Transverse colon (tissue), 4 donors: Measurements from ENCODE around the gene PRXL2C. TPM values are rescaled to one million over a fixed set of nuclear protein-coding genes. Genes with fewer than 3 reads are reported as not detected.
"Not testable (repeated sequence)": the region's sequence is repeated elsewhere in the genome, so short reads cannot be mapped to it uniquely, and the experiment has no call there.

ENCODE experiments used
- DNase-seq: peaks from one replicate; pipeline ENCODE4 v3.0.0-alpha.2; 2019
- H3K27ac ChIP-seq, 4 donors: fragments of 200-600 bp; sonication (generic); 2 replicates each; pipeline ENCODE4 v1.5.1; 2016 to 2018; ENCODE audit warnings: inconsistent platforms in 4 of 4
- H3K27me3 ChIP-seq: fragments of 200-600 bp; sonication (generic); 2 replicates; pipeline ENCODE4 v1.5.1; 2017; ENCODE audit warnings: inconsistent platforms
- H3K36me3 ChIP-seq, 4 donors: fragments of 200-600 bp; sonication (generic); 2 replicates each; pipeline ENCODE4 v1.5.1; 2017 to 2019; ENCODE audit warnings: inconsistent platforms in 4 of 4
- H3K4me1 ChIP-seq, 4 donors: fragments of 200-600 bp; sonication (generic); 2 replicates each; pipeline ENCODE4 v1.5.1; 2017 to 2020; ENCODE audit warnings: inconsistent platforms in 4 of 4
- H3K4me3 ChIP-seq, 4 donors: fragments of 200-600 bp; sonication (generic); 1 replicate in 1 of 4; 2 replicates in 3 of 4; pipeline versions ENCODE4 v1.5.1 to v1.6.1; 2017 to 2019; ENCODE audit warnings: inconsistent platforms in 4 of 4
- H3K9me3 ChIP-seq, 2 donors: fragments of 200-600 bp; sonication (generic); 2 replicates each; pipeline ENCODE4 v1.5.1; 2017 to 2019; ENCODE audit warnings: inconsistent platforms in 2 of 2
- EP300 ChIP-seq: sonication (generic); formaldehyde crosslinking; IDR thresholded peaks from one replicate; pipeline ENCODE4 v1.6.1; 2017; ENCODE audit warnings: antibody characterized with exemption, low read depth
- POLR2A ChIP-seq: fragments of 450-650 bp; IDR thresholded peaks from one replicate; pipeline ENCODE4 v1.6.1; 2016; ENCODE audit warnings: antibody characterized with exemption, mild to moderate bottlenecking, moderate library complexity
- POLR2AphosphoS5 ChIP-seq, 3 donors: sonication (generic); formaldehyde crosslinking; IDR thresholded peaks; one replicate each; pipeline ENCODE4 v1.6.1; 2016; ENCODE audit warnings: antibody characterized with exemption in 3 of 3
- WGBS, 2 donors: methylation state at CpG; one replicate each; pipeline ENCODE4 v1.1.5; 2018; ENCODE audit warnings: low coverage in 1 of 2; 5-methylcytosine and 5-hydroxymethylcytosine counted together
- in situ Hi-C, 4 donors: fragments of 200-750 bp; cut with MboI; loops; one replicate each; pipeline versions ENCODE4 v1.15.0 to v1.15.1; 2017; ENCODE audit warnings: low sequenced_read_pairs in 3 of 4, low pct_ligation_motif_present in 1 of 4, low pct_unique_long_range_greater_than_20kb in 1 of 4
- intact Hi-C: fragments of 100-400 bp; cut with DNase I; formaldehyde crosslinking; loops from one replicate; pipeline ENCODE4 v1.15.1; 2023; ENCODE audit warnings: low total_unique reads
- total RNA-seq, 4 donors: library from RNA; depleted of rRNA; stranded (reverse); fragments of >200 nt; gene quantifications; one replicate each; pipeline ENCODE4 v1.1.0, GENCODE V29; 2016
- TF ChIP-seq, protein P1 (sequence below), 5 experiments: fragments of 200-600 bp in 3 of 5; fragments of 450-650 bp in 2 of 5; sonication (generic) in 3 of 5; IDR thresholded peaks; 1 replicate in 2 of 5; 2 replicates in 3 of 5; pipeline ENCODE4 v1.5.1; 2016 to 2017; ENCODE audit warnings: antibody characterized with exemption in 5 of 5, inconsistent platforms in 3 of 5, mild to moderate bottlenecking in 2 of 5, moderate library complexity in 1 of 5

The PRXL2C gene
- total RNA-seq, 4 donors from 2014 or later: 2.6 to 7.0 (median 3.6) TPM

DNA sequence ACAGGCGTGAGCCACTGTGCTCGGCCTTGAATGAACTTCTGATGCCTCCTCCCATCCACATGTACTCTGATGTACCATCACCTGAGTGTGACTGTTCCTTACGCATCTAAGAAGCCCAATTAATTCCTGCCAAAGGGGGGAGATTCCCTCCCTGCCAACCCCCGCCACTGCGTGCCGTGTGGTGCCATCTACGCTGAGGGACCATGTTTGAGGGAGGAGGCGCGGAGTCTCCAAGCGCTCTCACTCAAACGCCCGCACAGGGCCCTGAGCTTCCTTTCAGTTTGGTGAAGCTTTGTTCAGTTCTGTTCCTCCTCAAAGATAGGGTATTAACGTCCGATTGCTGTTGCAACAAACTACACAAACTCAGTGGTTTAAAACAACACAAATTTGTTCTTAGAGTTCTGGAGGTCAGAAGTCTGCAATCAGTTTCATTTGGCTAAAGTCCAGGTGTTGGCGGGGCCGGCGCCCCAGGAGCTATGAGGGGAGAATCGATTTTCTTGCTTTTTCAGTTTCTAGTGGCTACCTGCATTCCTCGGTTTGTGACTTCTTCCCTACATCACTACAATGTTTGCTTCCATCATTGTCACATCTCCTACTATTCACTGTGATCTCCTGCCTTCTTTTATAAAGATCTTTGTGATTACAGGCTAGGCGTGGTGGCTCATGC, 13.9 kb upstream of the PRXL2C start:
- in situ Hi-C loops (loop anchor here in 3 of 4 donors (10.0 to 25.0 kb wide), 3 partner anchors 104 to 332 kb away; no protein-coding TSS in a partner anchor), intact Hi-C loops (loop anchor here (10.0 kb wide), 1 partner anchor 344 kb away; no protein-coding TSS in a partner anchor)
- WGBS, 2 donors: 82 to 89% methylated on average over 10 to 20 of the region's 20 CpGs
- DNase-seq: no peak
- Histone ChIP-seq H3K4me3 (no peak overlapping the region), H3K4me1 (peaks cover 0 to 3% (median 0%) of the 10 kb centered on the region in 4 donors), H3K9me3 (no peaks in the 10 kb centered on the region), H3K27ac (no peak overlapping the region), H3K36me3 (no peaks in the 10 kb centered on the region), H3K27me3 (no peaks in the 10 kb centered on the region)
- no peak for TF ChIP-seq POLR2A
- TF ChIP-seq POLR2AphosphoS5 (IDR thresholded peaks at IDR 0.05): no peak
- TF ChIP-seq, protein P1, sequence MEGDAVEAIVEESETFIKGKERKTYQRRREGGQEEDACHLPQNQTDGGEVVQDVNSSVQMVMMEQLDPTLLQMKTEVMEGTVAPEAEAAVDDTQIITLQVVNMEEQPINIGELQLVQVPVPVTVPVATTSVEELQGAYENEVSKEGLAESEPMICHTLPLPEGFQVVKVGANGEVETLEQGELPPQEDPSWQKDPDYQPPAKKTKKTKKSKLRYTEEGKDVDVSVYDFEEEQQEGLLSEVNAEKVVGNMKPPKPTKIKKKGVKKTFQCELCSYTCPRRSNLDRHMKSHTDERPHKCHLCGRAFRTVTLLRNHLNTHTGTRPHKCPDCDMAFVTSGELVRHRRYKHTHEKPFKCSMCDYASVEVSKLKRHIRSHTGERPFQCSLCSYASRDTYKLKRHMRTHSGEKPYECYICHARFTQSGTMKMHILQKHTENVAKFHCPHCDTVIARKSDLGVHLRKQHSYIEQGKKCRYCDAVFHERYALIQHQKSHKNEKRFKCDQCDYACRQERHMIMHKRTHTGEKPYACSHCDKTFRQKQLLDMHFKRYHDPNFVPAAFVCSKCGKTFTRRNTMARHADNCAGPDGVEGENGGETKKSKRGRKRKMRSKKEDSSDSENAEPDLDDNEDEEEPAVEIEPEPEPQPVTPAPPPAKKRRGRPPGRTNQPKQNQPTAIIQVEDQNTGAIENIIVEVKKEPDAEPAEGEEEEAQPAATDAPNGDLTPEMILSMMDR (IDR thresholded peaks at IDR 0.05): no peak
- no peak for TF ChIP-seq EP300

DNA sequence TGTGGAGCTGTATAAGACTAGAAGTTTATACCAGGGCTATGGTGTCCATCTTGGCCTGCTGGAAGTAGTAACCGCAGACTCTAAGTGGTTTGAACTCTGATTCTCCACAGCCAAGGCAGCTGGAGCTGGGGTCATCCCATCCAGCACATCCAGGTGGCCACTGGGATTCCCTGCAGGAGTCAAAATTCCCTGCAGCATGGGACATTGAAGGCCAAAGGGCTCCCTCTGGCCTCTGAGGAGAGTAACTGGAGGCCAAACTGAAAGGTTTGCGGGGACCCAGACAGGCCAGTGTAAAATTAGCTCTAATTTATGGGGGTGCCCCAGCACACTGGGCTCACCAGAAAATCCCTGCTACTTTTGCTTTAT, 12.2 kb upstream of the PRXL2C start:
- WGBS, 2 donors: 85% methylated on average over 2 of the region's 2 CpGs; no CpG with 5 or more reads in 1 of the 2 donors
- Histone ChIP-seq H3K4me3 (no peak overlapping the region), H3K36me3 (no peaks in the 10 kb centered on the region), H3K27ac (no peak overlapping the region), H3K9me3 (no peaks in the 10 kb centered on the region), H3K4me1 (peaks cover 0 to 3% (median 0%) of the 10 kb centered on the region in 4 donors), H3K27me3 (no peaks in the 10 kb centered on the region)
- TF ChIP-seq POLR2A: no peak
- TF ChIP-seq, protein P1 (IDR thresholded peaks at IDR 0.05): no peak
- no peak for TF ChIP-seq POLR2AphosphoS5 (IDR thresholded peaks at IDR 0.05)
- no peak for TF ChIP-seq EP300
- intact Hi-C loops (loop anchor here (10.0 kb wide), 1 partner anchor 343 kb away; no protein-coding TSS in a partner anchor), in situ Hi-C loops (loop anchor here in 3 of 4 donors (10.0 to 25.0 kb wide), 3 partner anchors 103 to 330 kb away; no protein-coding TSS in a partner anchor)
- no peak for DNase-seq

- not testable (repeated sequence) for H3K4me3 ChIP-seq, H3K27ac ChIP-seq, H3K9me3 ChIP-seq, H3K36me3 ChIP-seq, H3K27me3 ChIP-seq, H3K4me1 ChIP-seq, DNase-seq
- intact Hi-C loops: loop anchor here (10.0 kb wide), 1 partner anchor 342 kb away; no protein-coding TSS in a partner anchor
- in situ Hi-C loops: loop anchor here in 3 of 4 donors (10.0 to 25.0 kb wide), 3 partner anchors 102 to 330 kb away; no protein-coding TSS in a partner anchor
- WGBS, 2 donors: 55 to 64% methylated on average over 5 to 15 of the region's 15 CpGs
- TF ChIP-seq, protein P1 (IDR thresholded peaks at IDR 0.05): peak; percentile 71 to 91 (median 76)
These were observed 11.7 kb upstream of the PRXL2C start for GRCh38 chr9:96666653-96667362.

GRCh38 chr9:96665789-96666188, 10.7 kb upstream of the PRXL2C start:
- Histone ChIP-seq H3K27ac (no peak overlapping the region), H3K4me1 (peaks cover 0 to 3% (median 0%) of the 10 kb centered on the region in 4 donors), H3K4me3 (no peak overlapping the region), H3K9me3 (no peaks in the 10 kb centered on the region), H3K36me3 (no peaks in the 10 kb centered on the region), H3K27me3 (no peaks in the 10 kb centered on the region)
- TF ChIP-seq EP300: no peak
- TF ChIP-seq, protein P1 (IDR thresholded peaks at IDR 0.05): no peak
- TF ChIP-seq POLR2AphosphoS5 (IDR thresholded peaks at IDR 0.05): no peak
- TF ChIP-seq POLR2A: no peak
- intact Hi-C loops: loop anchor here (10.0 kb wide), 1 partner anchor 341 kb away; no protein-coding TSS in a partner anchor
- WGBS, 2 donors: 40 to 67% methylated on average over 1 to 6 of the region's 6 CpGs
- no peak for DNase-seq
- in situ Hi-C loops: loop anchor here in 3 of 4 donors (10.0 to 25.0 kb wide), 3 partner anchors 101 to 328 kb away; no protein-coding TSS in a partner anchor
